K562 (cell line): ENCODE measurements around the gene NMT1. TPM values are rescaled to one million over a fixed set of nuclear protein-coding genes. Genes with fewer than 3 reads are reported as not detected.

ENCODE experiments used
- ARID1B ChIP-seq: fragments of 450-650 bp; IDR thresholded peaks from 2 replicates; pipeline ENCODE4 v1.6.1; 2016; ENCODE audit warnings: antibody characterized with exemption, mild to moderate bottlenecking, inconsistent platforms
- KAT7 ChIP-seq: sonication (generic); formaldehyde crosslinking; IDR thresholded peaks from 2 replicates; pipeline ENCODE4 v1.8.0; 2022; ENCODE audit warnings: missing genetic modification reagents, mild to moderate bottlenecking, borderline replicate concordance
- POLR3A ChIP-seq: IDR thresholded peaks from 2 replicates; pipeline ENCODE4 v1.6.1; 2011; ENCODE audit warnings: borderline replicate concordance, mild to moderate bottlenecking, moderate library complexity; ENCODE audit not compliant: insufficient read length, insufficient read depth; ENCODE audit errors: extremely low read depth
- RBM14 ChIP-seq: fragments of 200-400 bp; formaldehyde crosslinking; IDR thresholded peaks from 2 replicates; pipeline ENCODE4 v1.6.1; 2018; ENCODE audit warnings: low read depth, mild to moderate bottlenecking, low read length, moderate library complexity, borderline replicate concordance; ENCODE audit not compliant: insufficient read depth
- SMARCA5 ChIP-seq: fragments of 450-650 bp; IDR thresholded peaks from 2 replicates; pipeline ENCODE4 v1.6.1; 2016
- TGIF2 ChIP-seq: sonication (generic); formaldehyde crosslinking; IDR thresholded peaks from 2 replicates; pipeline ENCODE4 v1.8.1; 2022; ENCODE audit warnings: mild to moderate bottlenecking, missing genetic modification reagents, moderate library complexity
- TOE1 ChIP-seq, 2 experiments: fragments of 450-650 bp in 1 of 2; sonication (generic) in 1 of 2; formaldehyde crosslinking in 1 of 2; IDR thresholded peaks; 2 replicates each; pipeline versions ENCODE4 v1.7.1 to v1.8.0; 2016 to 2022; ENCODE audit warnings: borderline replicate concordance in 2 of 2, mild to moderate bottlenecking in 2 of 2, antibody characterized with exemption in 1 of 2, inconsistent platforms in 1 of 2, low read depth in 1 of 2, missing genetic modification reagents in 1 of 2, moderate library complexity in 1 of 2
- ZBTB7A ChIP-seq: IDR thresholded peaks from 2 replicates; pipeline ENCODE4 v1.6.1; 2011; ENCODE audit warnings: low read depth, mild to moderate bottlenecking, low read length, moderate library complexity, borderline replicate concordance; ENCODE audit not compliant: control insufficient read depth
- ZFP36 ChIP-seq: fragments of 150-350 bp; IDR thresholded peaks from 2 replicates; pipeline ENCODE4 v1.6.1; 2018; ENCODE audit warnings: low read length, low read depth; ENCODE audit not compliant: partially characterized antibody
- ZNF232 ChIP-seq: sonication (generic); formaldehyde crosslinking; IDR thresholded peaks from 2 replicates; pipeline ENCODE4 v1.8.0; 2022; ENCODE audit warnings: mild to moderate bottlenecking, missing genetic modification reagents
- ZNF551 ChIP-seq: fragments of 250-450 bp; sonication (Bioruptor Pico); IDR thresholded peaks from 2 replicates; pipeline ENCODE4 v1.5.0; 2021; ENCODE audit warnings: mild to moderate bottlenecking, moderate library complexity
- ZNF830 ChIP-seq: fragments of 250-450 bp; sonication (Bioruptor Pico); IDR thresholded peaks from 2 replicates; pipeline ENCODE4 v1.5.0; 2021; ENCODE audit warnings: mild to moderate bottlenecking
- polyA plus RNA-seq, 8 experiments: library from polyadenylated mRNA; depleted of rRNA in 4 of 8; stranded (reverse) in 5 of 8; unstranded in 3 of 8; fragments of >200 nt; fragmentation: Nextera tagmentation in 2 of 8; fragmentation: Illumina TruSeq in 1 of 8; extraction: Ambion mirVana in 2 of 8; extraction: Trizol in 1 of 8; gene quantifications; 2 replicates each; pipeline versions ENCODE4 v1.2.1 to v1.2.3, GENCODE V29; 2011 to 2014; ENCODE audit warnings: inconsistent platforms in 1 of 8, missing spikeins in 1 of 8
- total RNA-seq, 7 experiments: library from RNA; depleted of rRNA in 6 of 7; stranded (reverse); fragments of >200 nt in 6 of 7; fragmentation: Illumina TruSeq in 2 of 7; extraction: Trizol in 2 of 7; gene quantifications; 2 replicates each; pipeline versions ENCODE4 v1.2.1 to v1.2.3, GENCODE V29; 2011 to 2021; ENCODE audit warnings: low replicate concordance in 1 of 7
- TF ChIP-seq, protein P1 (sequence below): sonication (generic); formaldehyde crosslinking; IDR thresholded peaks from 2 replicates; pipeline ENCODE4 v1.8.1; 2023; ENCODE audit warnings: mild to moderate bottlenecking, missing genetic modification reagents, moderate library complexity
- TF ChIP-seq, protein P2 (sequence below): fragments of 250-450 bp; sonication (Bioruptor Pico); IDR thresholded peaks from 2 replicates; pipeline ENCODE4 v1.8.0; 2022; ENCODE audit warnings: moderate library complexity, mild to moderate bottlenecking, inconsistent platforms

NMT1 gene
- total and polyA plus RNA-seq, 9 of the 15 experiments (the other 6 are each of a cell fraction or from before 2014, with no cell fraction given), result 86.7 to 569 (median 213) TPM

DNA sequence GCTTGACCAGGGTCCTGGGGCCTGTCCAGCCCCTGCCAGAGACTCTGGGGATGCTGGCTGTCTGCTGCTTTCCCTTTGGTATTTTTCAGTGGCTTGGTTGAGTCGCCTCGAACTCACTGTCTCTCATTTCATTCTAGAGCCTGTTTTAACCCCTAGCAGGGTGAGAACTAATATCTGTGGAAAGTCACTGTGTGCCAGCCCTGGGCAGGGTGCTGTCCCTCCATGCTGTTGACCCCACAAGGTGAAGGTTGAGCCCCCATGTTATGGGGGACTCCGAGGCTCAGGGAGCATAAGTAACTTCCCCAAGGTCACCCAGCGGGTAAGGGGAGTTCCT is 42.6 kb upstream of the NMT1 start (continued):
- TF ChIP-seq TOE1 (IDR thresholded peaks at IDR 0.05; ENCODE audit: borderline replicate concordance) (no peak), TOE1 (CRISPR knock-in tag; IDR thresholded peaks at IDR 0.05; ENCODE audit: borderline replicate concordance, low read depth) (no peak), SMARCA5 (no peak), ZNF232 (CRISPR knock-in tag) (no peak), ZFP36 (no peak), ARID1B (no peak), ZBTB7A (no peak), TGIF2 (no peak), KAT7 (CRISPR knock-in tag) (0 out of 2 replicates have a peak, but pooled peaks have one; percentile 10), POLR3A (no peak), RBM14 (no peak), ZNF830 (no peak), ZNF551 (CRISPR knock-in tag) (no peak)
- TF ChIP-seq, protein P1, sequence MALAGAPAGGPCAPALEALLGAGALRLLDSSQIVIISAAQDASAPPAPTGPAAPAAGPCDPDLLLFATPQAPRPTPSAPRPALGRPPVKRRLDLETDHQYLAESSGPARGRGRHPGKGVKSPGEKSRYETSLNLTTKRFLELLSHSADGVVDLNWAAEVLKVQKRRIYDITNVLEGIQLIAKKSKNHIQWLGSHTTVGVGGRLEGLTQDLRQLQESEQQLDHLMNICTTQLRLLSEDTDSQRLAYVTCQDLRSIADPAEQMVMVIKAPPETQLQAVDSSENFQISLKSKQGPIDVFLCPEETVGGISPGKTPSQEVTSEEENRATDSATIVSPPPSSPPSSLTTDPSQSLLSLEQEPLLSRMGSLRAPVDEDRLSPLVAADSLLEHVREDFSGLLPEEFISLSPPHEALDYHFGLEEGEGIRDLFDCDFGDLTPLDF (CRISPR knock-in tag), result 0 out of 2 replicates have a peak, but pooled peaks have one; percentile 39
- TF ChIP-seq, protein P2, sequence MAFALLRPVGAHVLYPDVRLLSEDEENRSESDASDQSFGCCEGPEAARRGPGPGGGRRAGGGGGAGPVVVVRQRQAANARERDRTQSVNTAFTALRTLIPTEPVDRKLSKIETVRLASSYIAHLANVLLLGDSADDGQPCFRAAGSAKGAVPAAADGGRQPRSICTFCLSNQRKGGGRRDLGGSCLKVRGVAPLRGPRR (CRISPR knock-in tag), result no peak
- TF ChIP-seq, all 486 proteins: peak for 3
